CD4-positive, alpha-beta T cell (primary cell): ENCODE measurements around the gene CISH. TPM values are rescaled to one million over a fixed set of nuclear protein-coding genes. Genes with fewer than 3 reads are reported as not detected.

ENCODE experiments used
- ATAC-seq: fragments of 200-7000 bp; cut with Tn5 transposase; one replicate; pipeline ENCODE4 v1.10.0; 2022; ENCODE audit warnings: mild to moderate bottlenecking; ENCODE audit not compliant: poor library complexity
- CTCF ChIA-PET: fragments of 350-600 bp; sonication (Branson Sonifier 250); formaldehyde crosslinking; loops from one replicate; lab custom pipeline; 2021; ENCODE audit warnings: antibody characterized with exemption, inconsistent platforms; lab: Charles Lee
- POLR2A ChIA-PET: fragments of 350-600 bp; sonication (Branson Sonifier 250); formaldehyde crosslinking; loops from one replicate; lab custom pipeline; 2021; ENCODE audit warnings: antibody characterized with exemption, inconsistent platforms; lab: Charles Lee
- DNase-seq, 14 experiments: peaks; one replicate each; pipeline ENCODE4 v3.0.0-alpha.2; 2013 to 2020; ENCODE audit warnings: mixed read lengths in 2 of 14
- H3K27ac ChIP-seq, 2 donors: one replicate each; pipeline versions ENCODE4 v1.5.1 to v1.7.0; 2013; ENCODE audit warnings: low read length in 2 of 2, low read depth in 1 of 2, mild to moderate bottlenecking in 1 of 2
- H3K27me3 ChIP-seq, 2 experiments: 1 replicate in 1 of 2; 2 replicates in 1 of 2; pipeline versions ENCODE4 v1.6.1 to v1.7.0; 2013; ENCODE audit warnings: low read length in 2 of 2, control low read depth in 1 of 2, mild to moderate bottlenecking in 1 of 2, moderate library complexity in 1 of 2; ENCODE audit not compliant: insufficient read depth in 2 of 2, control insufficient read depth in 1 of 2
- H3K36me3 ChIP-seq: one replicate; pipeline ENCODE4 v1.6.1; 2013; ENCODE audit warnings: low read length, control low read depth; ENCODE audit not compliant: insufficient read depth
- H3K4me1 ChIP-seq: one replicate; pipeline ENCODE4 v1.6.1; 2013; ENCODE audit warnings: low read length, control low read depth; ENCODE audit not compliant: insufficient read depth
- H3K4me3 ChIP-seq: one replicate; pipeline ENCODE4 v1.5.1; 2013; ENCODE audit warnings: mild to moderate bottlenecking, low read length, moderate library complexity
- H3K9me3 ChIP-seq, 2 experiments: 1 replicate in 1 of 2; 2 replicates in 1 of 2; pipeline versions ENCODE4 v1.6.1 to v1.7.0; 2013; ENCODE audit warnings: low read length in 2 of 2, mild to moderate bottlenecking in 2 of 2, control low read depth in 1 of 2, moderate library complexity in 1 of 2; ENCODE audit not compliant: control insufficient read depth in 1 of 2, insufficient read depth in 1 of 2
- H3K27ac Mint-ChIP-seq: one replicate; pipeline ENCODE4 v1.8.0; 2020; ENCODE audit warnings: mixed read lengths
- H3K27me3 Mint-ChIP-seq: one replicate; pipeline ENCODE4 v1.8.0; 2021; ENCODE audit warnings: mixed read lengths
- H3K36me3 Mint-ChIP-seq: one replicate; pipeline ENCODE4 v1.8.0; 2021; ENCODE audit warnings: low read depth, mixed read lengths
- H3K4me1 Mint-ChIP-seq: one replicate; pipeline ENCODE4 v1.8.0; 2021; ENCODE audit warnings: low read depth, mixed read lengths
- H3K4me3 Mint-ChIP-seq: one replicate; pipeline ENCODE4 v1.8.0; 2020; ENCODE audit warnings: mild to moderate bottlenecking, mixed read lengths
- H3K9me3 Mint-ChIP-seq: one replicate; pipeline ENCODE4 v1.8.0; 2020; ENCODE audit warnings: mixed read lengths
- CTCF ChIP-seq: fragments of 200-600 bp; IDR thresholded peaks from one replicate; pipeline ENCODE4 v1.8.0; 2022; ENCODE audit warnings: antibody characterized with exemption, mild to moderate bottlenecking
- intact Hi-C, 2 experiments: fragments of 100-400 bp; cut with DNase I in 1 of 2; cut with micrococcal nuclease in 1 of 2; formaldehyde crosslinking; loops; one replicate each; pipeline versions ENCODE4 v1.15.1 to v1.9.0; 2023 to 2025; cut with DNase I, micrococcal nuclease
- total RNA-seq, 174 experiments: library from RNA in 2 of 174; stranded (reverse) in 2 of 174; gene quantifications; one replicate each; pipeline ENCODE4 v1.2.3 and lab custom pipeline; 2021 to 2026

The CISH gene
- total RNA-seq, 2 experiments from 2014 or later = 3.5 to 3.7 TPM

DNA sequence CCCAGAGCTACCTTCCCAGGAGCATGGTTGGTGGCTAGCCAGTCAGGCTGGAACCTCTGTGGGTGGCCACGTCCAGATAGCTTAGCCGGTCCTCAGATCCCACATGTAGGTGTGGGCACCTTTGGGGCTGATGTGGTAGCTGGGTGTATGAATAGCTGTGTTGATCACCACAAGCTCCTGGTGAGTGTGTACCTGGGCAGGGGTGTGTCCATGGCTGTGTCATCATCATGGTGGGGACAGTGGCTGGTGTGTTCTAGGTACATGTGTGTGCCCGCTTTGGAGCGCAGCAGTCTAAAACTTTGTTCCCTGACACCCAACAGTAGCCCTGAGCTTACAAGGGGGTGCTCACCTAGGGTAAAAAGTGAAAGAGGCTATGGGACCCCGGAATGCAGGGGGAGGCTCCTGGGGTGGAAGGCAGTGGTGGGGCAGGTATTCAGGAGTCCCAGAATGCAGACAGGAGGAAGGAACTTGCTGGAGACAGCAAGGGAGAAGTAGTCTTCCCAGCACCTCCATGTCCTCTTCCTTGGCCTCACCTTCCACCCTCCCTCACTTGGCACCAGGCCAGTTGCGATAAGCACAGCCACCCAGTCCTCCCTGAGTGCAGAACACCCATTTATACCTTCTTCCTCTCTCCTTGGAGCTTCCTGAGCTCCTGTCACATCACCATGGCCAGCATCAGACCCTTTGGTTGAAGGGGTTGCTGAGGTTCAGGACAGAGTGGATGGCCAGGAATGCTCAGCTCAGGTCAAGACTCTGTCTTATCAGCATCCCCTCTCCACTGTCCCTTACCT, 1.2 kb downstream of the CISH start:
- Histone ChIP-seq H3K36me3 (peaks cover 56% of the 10 kb centered on the region), H3K27ac (peak overlapping the region; percentile 48 to 89), H3K4me3 (peak overlapping the region; percentile 87), H3K4me1 (peaks cover 88% of the 10 kb centered on the region), H3K27me3 (no peaks in the 10 kb centered on the region), H3K9me3 (no peaks in the 10 kb centered on the region)
- H3K4me1 Mint-ChIP-seq = peaks cover 79% of the 10 kb centered on the region
- no peaks in the 10 kb centered on the region for H3K9me3 Mint-ChIP-seq
- DNase-seq (peak in 4 of 14 experiments; percentile 25 to 57 (median 56)), ATAC-seq (no peak)
- ChIA-PET CTCF (interaction anchor here (0.5 to 9.7 kb wide), 8 partner anchors 9 to 430 kb away, joined by 3 to 234 read pairs (median 4); partner anchors contain the start of genes C3orf18 and HEMK1), POLR2A (interaction anchor here (0.9 to 20.8 kb wide), 9 partner anchors 10 to 775 kb away, joined by 3 to 446 read pairs (median 4); partner anchors contain the start of genes C3orf18, CYB561D2, HEMK1 and MANF)
- H3K27me3 Mint-ChIP-seq = no peaks in the 10 kb centered on the region
- H3K27ac Mint-ChIP-seq = peak overlapping the region; percentile 93
- intact Hi-C loops = loop anchor here (2.0 to 10.0 kb wide), 4 partner anchors 18 to 414 kb away; partner anchors contain the start of gene ZMYND10 (in 2 of the 2)
- peak overlapping the region; percentile 96 for H3K4me3 Mint-ChIP-seq
- no peak for TF ChIP-seq CTCF
- peaks cover 56% of the 10 kb centered on the region for H3K36me3 Mint-ChIP-seq

- Histone ChIP-seq H3K9me3 (no peaks in the 10 kb centered on the region), H3K4me1 (peaks cover 94% of the 10 kb centered on the region), H3K4me3 (peak overlapping the region; percentile 87), H3K27ac (peak overlapping the region; percentile 48 to 89), H3K27me3 (no peaks in the 10 kb centered on the region), H3K36me3 (peaks cover 62% of the 10 kb centered on the region)
- Mint-ChIP-seq H3K4me3 (peak overlapping the region; percentile 96), H3K27me3 (no peaks in the 10 kb centered on the region), H3K27ac (peak overlapping the region; percentile 93), H3K36me3 (peaks cover 60% of the 10 kb centered on the region), H3K4me1 (peaks cover 85% of the 10 kb centered on the region), H3K9me3 (no peaks in the 10 kb centered on the region)
- no peak for ATAC-seq
- intact Hi-C loops = loop anchor here (2.0 to 10.0 kb wide), 4 partner anchors 17 to 415 kb away; partner anchors contain the start of gene ZMYND10 (in 2 of the 2)
- ChIA-PET POLR2A (interaction anchor here (0.9 to 20.8 kb wide), 9 partner anchors 9 to 776 kb away, joined by 3 to 446 read pairs (median 4); partner anchors contain the start of genes C3orf18, CYB561D2, HEMK1 and MANF), CTCF (interaction anchor here (1.0 to 9.7 kb wide), 6 partner anchors 8 to 67 kb away, joined by 3 to 234 read pairs (median 6); partner anchors contain the start of genes C3orf18 and HEMK1)
- peak in 1 of 14 experiments; percentile 43 for DNase-seq
- no peak for TF ChIP-seq CTCF
Measured at GRCh38 chr3:50609763-50610085, 1.9 kb downstream of the CISH start.

DNA sequence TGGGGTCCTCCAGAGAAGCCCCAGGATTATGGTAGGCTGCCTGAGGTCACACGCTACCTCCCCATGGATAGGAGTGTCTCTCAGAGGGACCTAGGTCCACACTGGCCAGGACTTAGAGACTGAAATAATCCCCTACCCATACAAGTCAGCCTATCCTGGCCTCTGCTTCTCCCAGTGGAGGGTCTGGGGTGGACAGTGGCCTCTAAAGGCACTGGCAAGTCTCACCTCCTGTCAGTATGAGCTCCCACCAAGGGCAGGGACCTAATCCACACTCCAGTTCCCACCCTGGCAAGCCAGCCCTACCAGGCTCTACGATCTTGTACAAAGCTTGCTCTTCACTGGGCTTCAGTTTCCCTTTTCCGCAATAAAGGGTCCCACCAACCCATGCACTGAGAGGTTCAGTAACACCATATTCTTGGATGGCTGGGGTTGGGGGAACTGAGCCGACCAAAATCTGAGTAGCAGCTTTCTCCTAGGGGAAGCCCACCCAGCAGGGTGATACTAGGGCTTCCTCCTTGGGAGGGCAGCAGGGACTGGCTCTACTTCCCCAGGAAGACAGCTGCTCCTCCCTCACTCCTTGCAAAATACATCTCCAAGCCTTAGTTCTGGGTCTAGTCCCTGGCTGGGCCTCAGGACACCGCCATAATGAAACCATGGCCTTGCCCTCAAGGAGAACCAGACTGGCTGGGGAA, 2.4 kb downstream of the CISH start:
- no peak for TF ChIP-seq CTCF
- peak overlapping the region; percentile 51 to 61 for H3K27ac ChIP-seq
- ATAC-seq (no peak), DNase-seq (no peak)
- peaks cover 89% of the 10 kb centered on the region for H3K4me1 Mint-ChIP-seq
- no peaks in the 10 kb centered on the region for H3K9me3 Mint-ChIP-seq
- H3K27me3 Mint-ChIP-seq = no peaks in the 10 kb centered on the region
- H3K27me3 ChIP-seq = no peaks in the 10 kb centered on the region
- peak overlapping the region; percentile 93 for H3K27ac Mint-ChIP-seq
- POLR2A ChIA-PET = interaction anchor here (0.8 to 20.8 kb wide), 10 partner anchors 9 to 776 kb away, joined by 3 to 446 read pairs (median 4); partner anchors contain the start of genes C3orf18, CYB561D2, HEMK1 and MANF
- intact Hi-C loops = no loop called here
- peaks cover 63% of the 10 kb centered on the region for H3K36me3 Mint-ChIP-seq
- peak overlapping the region; percentile 87 for H3K4me3 ChIP-seq
- H3K9me3 ChIP-seq = no peaks in the 10 kb centered on the region
- H3K4me3 Mint-ChIP-seq = peak overlapping the region; percentile 96
- H3K36me3 ChIP-seq = peaks cover 67% of the 10 kb centered on the region
- CTCF ChIA-PET = interaction anchor here (1.4 to 9.7 kb wide), 4 partner anchors 11 to 39 kb away, joined by 3 to 234 read pairs (median 60); partner anchors contain the start of genes C3orf18 and HEMK1
- peaks cover 95% of the 10 kb centered on the region for H3K4me1 ChIP-seq
